HEK293 (cell line): Measurements from ENCODE around the gene SLC2A8.

ENCODE experiments used
- BCL11B ChIP-seq: fragments of 450-650 bp; formaldehyde crosslinking; IDR thresholded peaks from 2 replicates; pipeline ENCODE4 v1.5.1; 2016; ENCODE audit warnings: low read depth, missing biosample characterization, missing genetic modification characterization
- CTCF ChIP-seq: fragments of 450-650 bp; formaldehyde crosslinking; IDR thresholded peaks from 2 replicates; pipeline ENCODE4 v1.5.1; 2016; ENCODE audit warnings: missing biosample characterization, missing genetic modification characterization
- GLI4 ChIP-seq: fragments of 450-650 bp; formaldehyde crosslinking; IDR thresholded peaks from 2 replicates; pipeline ENCODE4 v1.5.1; 2016; ENCODE audit warnings: missing biosample characterization, missing genetic modification characterization
- SP2 ChIP-seq: fragments of 450-650 bp; formaldehyde crosslinking; IDR thresholded peaks from 2 replicates; pipeline ENCODE4 v1.5.1; 2016; ENCODE audit warnings: missing biosample characterization, missing genetic modification characterization
- WT1 ChIP-seq: fragments of 450-650 bp; formaldehyde crosslinking; IDR thresholded peaks from 2 replicates; pipeline ENCODE4 v1.5.1; 2016; ENCODE audit warnings: missing biosample characterization, missing genetic modification characterization
- ZBTB26 ChIP-seq: fragments of 450-650 bp; formaldehyde crosslinking; optimal IDR thresholded peaks from 2 replicates; pipeline ENCODE3; 2016; ENCODE audit warnings: missing biosample characterization, mild to moderate bottlenecking, missing genetic modification characterization
- ZNF239 ChIP-seq: fragments of 450-650 bp; formaldehyde crosslinking; IDR thresholded peaks from 2 replicates; pipeline ENCODE4 v1.5.1; 2016; ENCODE audit warnings: missing biosample characterization, missing genetic modification characterization

GRCh38 chr9:127451608-127451857 is 54.6 kb downstream of the SLC2A8 start:
- TF ChIP-seq ZBTB26 (tag by site-specific recombination) (no peak), WT1 (no peak), ZNF239 (tag by site-specific recombination) (no peak), BCL11B (tag by site-specific recombination) (no peak), CTCF (tag by site-specific recombination) (no peak), GLI4 (tag by site-specific recombination) (no peak), SP2 (tag by site-specific recombination) (no peak)
